Measurements from ENCODE around the gene TMED6. TPM values are rescaled to one million over a fixed set of nuclear protein-coding genes. Genes with fewer than 3 reads are reported as not detected.
"Not testable (repeated sequence)": the region's sequence is repeated elsewhere in the genome, so short reads cannot be mapped to it uniquely, and the experiment has no call there.

Gene TMED6
- total RNA-seq, 2 experiments from 2014 or later: 2.1 to 2.2 TPM

GRCh38 chr16:69376393-69377059, 24.9 kb upstream of the TMED6 start:
- Mint-ChIP-seq H3K36me3 (peaks cover 18% of the 10 kb centered on the region), H3K9me3 (no peaks in the 10 kb centered on the region), H3K4me3 (no peak overlapping the region)

GRCh38 chr16:69373019-69373418, 21.4 kb upstream of the TMED6 start:
- ATAC-seq (ENCODE audit: low read depth): no peak
- H3K9me3 Mint-ChIP-seq: no peaks in the 10 kb centered on the region
- H3K27me3 Mint-ChIP-seq: no peaks in the 10 kb centered on the region
- POLR2A ChIA-PET: no interaction called here
- H3K27ac Mint-ChIP-seq: no peak overlapping the region
- H3K4me1 Mint-ChIP-seq: peaks cover 10% of the 10 kb centered on the region
- no peak overlapping the region for H3K4me3 Mint-ChIP-seq
- DNase-seq: no peak
- H3K36me3 Mint-ChIP-seq: peaks cover 23% of the 10 kb centered on the region

More at GRCh38 chr16:69376393-69377059, 24.9 kb upstream of the TMED6 start:
- H3K27me3 Mint-ChIP-seq: no peaks in the 10 kb centered on the region
- POLR2A ChIA-PET: no interaction called here
- no peak overlapping the region for H3K27ac Mint-ChIP-seq
- DNase-seq (no peak), ATAC-seq (ENCODE audit: low read depth) (no peak)
- H3K4me1 Mint-ChIP-seq: peaks cover 9% of the 10 kb centered on the region

DNA sequence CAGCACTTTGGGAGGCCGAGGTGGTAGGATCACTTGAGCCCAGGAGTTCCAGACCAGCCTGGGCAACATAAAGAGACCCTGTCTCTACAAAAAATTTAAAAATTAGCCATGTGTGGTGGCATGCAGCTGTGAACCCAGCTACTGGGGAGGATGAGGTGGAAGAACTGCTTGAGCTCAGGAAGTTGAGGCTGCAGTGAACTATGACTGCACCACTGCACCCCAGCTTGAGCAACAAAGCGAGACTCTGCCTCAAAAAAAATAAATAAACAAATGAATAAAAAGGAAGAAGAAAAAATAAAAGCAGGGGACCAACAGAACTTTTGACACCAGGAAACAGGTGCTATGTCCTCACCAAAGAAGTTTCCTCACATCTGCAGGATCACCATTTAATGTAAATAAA, 20.0 kb upstream of the TMED6 start:
- no peak for ATAC-seq (ENCODE audit: low read depth)
- Mint-ChIP-seq H3K4me3 (no peak overlapping the region), H3K27me3 (no peaks in the 10 kb centered on the region), H3K4me1 (peaks cover 10% of the 10 kb centered on the region), H3K27ac (no peak overlapping the region), H3K36me3 (peaks cover 22% of the 10 kb centered on the region), H3K9me3 (no peaks in the 10 kb centered on the region)
- POLR2A ChIA-PET: interaction anchor here (0.7 kb wide), 1 partner anchor 61 kb away, joined by 3 read pairs; no protein-coding TSS in a partner anchor
- no peak for DNase-seq

DNA sequence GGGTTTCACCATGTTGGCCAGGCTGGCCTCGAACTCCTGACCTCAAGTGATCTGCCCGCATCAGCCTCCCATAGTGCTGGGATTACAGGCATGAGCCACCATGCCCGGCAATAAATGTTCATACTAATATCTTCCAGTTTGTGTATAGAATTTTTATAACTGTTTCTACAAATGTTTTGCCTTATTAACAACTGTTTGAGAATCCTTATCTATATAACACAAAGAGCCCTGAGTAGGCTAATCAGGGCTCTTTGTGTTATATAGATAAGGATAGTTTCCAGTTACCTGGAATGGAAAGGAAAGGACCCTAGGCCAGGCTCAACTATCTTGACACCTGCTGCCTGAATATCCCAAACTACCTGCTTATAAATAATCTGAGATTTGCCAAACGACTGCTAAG, 17.3 kb upstream of the TMED6 start:
- Mint-ChIP-seq H3K4me3 (no peak overlapping the region), H3K27ac (no peak overlapping the region), H3K36me3 (peaks cover 29% of the 10 kb centered on the region), H3K27me3 (no peaks in the 10 kb centered on the region), H3K4me1 (peaks cover 11% of the 10 kb centered on the region), H3K9me3 (no peaks in the 10 kb centered on the region)
- POLR2A ChIA-PET: no interaction called here
- DNase-seq (no peak), ATAC-seq (ENCODE audit: low read depth) (no peak)

GRCh38 chr16:69367980-69368379, 16.4 kb upstream of the TMED6 start:
- POLR2A ChIA-PET: no interaction called here
- H3K4me1 Mint-ChIP-seq: peaks cover 8% of the 10 kb centered on the region
- ATAC-seq (ENCODE audit: low read depth): no peak

GRCh38 chr16:69366431-69366830, 14.8 kb upstream of the TMED6 start:
- no peaks in the 10 kb centered on the region for H3K27me3 Mint-ChIP-seq
- peaks cover 6% of the 10 kb centered on the region for H3K4me1 Mint-ChIP-seq
- H3K9me3 Mint-ChIP-seq: no peaks in the 10 kb centered on the region
- H3K4me3 Mint-ChIP-seq: no peak overlapping the region
- ATAC-seq (ENCODE audit: low read depth) (no peak), DNase-seq (no peak)
- no peak overlapping the region for H3K27ac Mint-ChIP-seq
- peaks cover 32% of the 10 kb centered on the region for H3K36me3 Mint-ChIP-seq
- POLR2A ChIA-PET: interaction anchor here (0.6 kb wide), 1 partner anchor 14 kb away, joined by 5 read pairs; no protein-coding TSS in a partner anchor

More at GRCh38 chr16:69367980-69368379, 16.4 kb upstream of the TMED6 start:
- no peak for DNase-seq
- Mint-ChIP-seq H3K4me3 (no peak overlapping the region), H3K27ac (no peak overlapping the region), H3K36me3 (peaks cover 32% of the 10 kb centered on the region), H3K9me3 (no peaks in the 10 kb centered on the region), H3K27me3 (no peaks in the 10 kb centered on the region)

GRCh38 chr16:69365901-69366300, 14.3 kb upstream of the TMED6 start:
- no peak for ATAC-seq (ENCODE audit: low read depth)
- Mint-ChIP-seq H3K4me3 (no peak overlapping the region), H3K36me3 (peaks cover 32% of the 10 kb centered on the region), H3K4me1 (peaks cover 6% of the 10 kb centered on the region), H3K27ac (no peak overlapping the region), H3K9me3 (no peaks in the 10 kb centered on the region), H3K27me3 (no peaks in the 10 kb centered on the region)
- no peak for DNase-seq
- POLR2A ChIA-PET: no interaction called here

GRCh38 chr16:69364088-69364487, 12.5 kb upstream of the TMED6 start:
- H3K36me3 Mint-ChIP-seq: peaks cover 21% of the 10 kb centered on the region
- H3K4me3 Mint-ChIP-seq: no peak overlapping the region
- H3K27ac Mint-ChIP-seq: no peak overlapping the region
- POLR2A ChIA-PET: no interaction called here
- DNase-seq: no peak
- no peak for ATAC-seq (ENCODE audit: low read depth)
- H3K4me1 Mint-ChIP-seq: peaks cover 3% of the 10 kb centered on the region
- no peaks in the 10 kb centered on the region for H3K9me3 Mint-ChIP-seq
- H3K27me3 Mint-ChIP-seq: no peaks in the 10 kb centered on the region

GRCh38 chr16:69363281-69363717, 11.7 kb upstream of the TMED6 start:
- Mint-ChIP-seq H3K4me3 (no peak overlapping the region), H3K36me3 (peaks cover 20% of the 10 kb centered on the region), H3K9me3 (no peaks in the 10 kb centered on the region), H3K27me3 (no peaks in the 10 kb centered on the region), H3K27ac (no peak overlapping the region), H3K4me1 (peaks cover 3% of the 10 kb centered on the region)
- DNase-seq (no peak), ATAC-seq (ENCODE audit: low read depth) (no peak)
- POLR2A ChIA-PET: no interaction called here

DNA sequence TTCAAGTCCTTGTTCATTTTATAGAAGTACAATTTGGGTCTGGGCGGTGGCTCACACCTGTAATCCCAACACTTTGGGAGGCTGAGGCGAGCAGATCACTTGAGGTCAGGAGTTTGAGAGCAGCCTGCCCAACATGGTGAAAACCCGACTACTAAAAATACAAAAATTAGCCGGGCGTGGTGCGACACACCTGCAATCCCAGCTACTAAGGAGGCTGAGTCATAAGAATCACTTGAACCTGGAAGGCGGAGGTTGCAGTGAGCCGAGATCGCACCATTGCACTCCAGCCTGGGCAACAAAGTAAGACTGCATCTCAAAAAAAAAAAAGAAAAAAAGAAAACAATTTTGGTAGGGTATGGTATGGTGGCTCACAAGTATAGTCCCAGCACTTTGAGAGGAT, 8.5 kb upstream of the TMED6 start:
- H3K27me3 Mint-ChIP-seq; ATAC-seq (ENCODE audit: low read depth); H3K4me3 Mint-ChIP-seq; H3K4me1 Mint-ChIP-seq; H3K27ac Mint-ChIP-seq; POLR2A ChIA-PET; H3K9me3 Mint-ChIP-seq; DNase-seq: not testable (repeated sequence)
- peaks cover 13% of the 10 kb centered on the region for H3K36me3 Mint-ChIP-seq

- H3K4me1 Mint-ChIP-seq: no peaks in the 10 kb centered on the region
- POLR2A ChIA-PET: no interaction called here
- DNase-seq (no peak), ATAC-seq (ENCODE audit: low read depth) (no peak)
- no peak overlapping the region for H3K4me3 Mint-ChIP-seq
- H3K9me3 Mint-ChIP-seq: no peaks in the 10 kb centered on the region
- H3K36me3 Mint-ChIP-seq: peaks cover 17% of the 10 kb centered on the region
- H3K27ac Mint-ChIP-seq: no peak overlapping the region
- H3K27me3 Mint-ChIP-seq: no peaks in the 10 kb centered on the region
Observed at GRCh38 chr16:69350536-69351133, 951 bp downstream of the TMED6 start.

DNA sequence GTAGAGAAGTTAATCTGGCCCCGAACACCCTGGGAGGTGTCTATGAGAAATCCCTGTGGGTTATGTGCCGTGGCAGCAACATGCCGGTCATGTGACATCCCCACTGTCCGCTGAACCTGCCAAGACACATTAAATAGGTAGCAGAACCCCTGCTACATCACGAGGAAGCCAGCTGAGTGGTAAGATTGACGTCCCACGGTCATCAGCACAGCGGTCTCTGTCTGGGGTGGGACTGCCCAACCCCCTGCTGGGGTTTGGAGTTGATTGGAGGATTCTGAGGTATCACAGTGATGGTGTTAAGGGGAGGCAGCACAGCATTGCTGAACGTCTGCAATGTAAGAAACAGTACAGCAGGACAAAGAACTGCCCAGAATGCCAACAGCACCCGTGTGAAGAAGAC, 2.0 kb downstream of the TMED6 start:
- POLR2A ChIA-PET: no interaction called here

DNA sequence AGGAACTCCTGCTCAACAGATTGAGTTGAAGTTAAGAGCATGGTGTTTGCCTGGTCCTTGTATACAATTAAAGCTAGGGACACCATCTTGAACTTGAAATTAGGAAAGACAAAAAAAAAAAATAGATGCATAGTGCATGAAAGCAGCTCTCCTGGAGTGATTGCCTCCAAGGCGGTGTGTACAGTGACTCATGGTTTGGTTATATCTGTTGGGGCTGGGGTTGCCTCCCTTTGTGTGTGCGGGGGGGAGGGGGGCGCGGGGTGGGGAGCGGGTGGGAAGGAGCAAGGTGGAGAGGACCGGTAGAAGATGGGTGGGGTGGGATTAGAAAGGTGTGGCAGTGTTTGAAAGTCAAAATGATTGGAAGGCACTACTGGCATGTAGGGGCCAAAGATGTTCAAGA, 3.4 kb downstream of the TMED6 start:
- H3K36me3 Mint-ChIP-seq: peaks cover 15% of the 10 kb centered on the region
- no peak for DNase-seq
- H3K27ac Mint-ChIP-seq: no peak overlapping the region
- POLR2A ChIA-PET: interaction anchor here (0.6 kb wide), 1 partner anchor 483 kb away, joined by 4 read pairs; no protein-coding TSS in a partner anchor
- no peak overlapping the region for H3K4me3 Mint-ChIP-seq
- H3K4me1 Mint-ChIP-seq: peaks cover 2% of the 10 kb centered on the region
- no peaks in the 10 kb centered on the region for H3K27me3 Mint-ChIP-seq
- no peaks in the 10 kb centered on the region for H3K9me3 Mint-ChIP-seq
- ATAC-seq (ENCODE audit: low read depth): no peak

More for the DNA sequence above, 2.0 kb downstream of the TMED6 start:
- Mint-ChIP-seq H3K36me3 (peaks cover 15% of the 10 kb centered on the region), H3K27me3 (no peaks in the 10 kb centered on the region), H3K4me1 (no peaks in the 10 kb centered on the region), H3K9me3 (no peaks in the 10 kb centered on the region), H3K27ac (no peak overlapping the region), H3K4me3 (no peak overlapping the region)
- ATAC-seq (ENCODE audit: low read depth): no peak
- DNase-seq: no peak

DNA sequence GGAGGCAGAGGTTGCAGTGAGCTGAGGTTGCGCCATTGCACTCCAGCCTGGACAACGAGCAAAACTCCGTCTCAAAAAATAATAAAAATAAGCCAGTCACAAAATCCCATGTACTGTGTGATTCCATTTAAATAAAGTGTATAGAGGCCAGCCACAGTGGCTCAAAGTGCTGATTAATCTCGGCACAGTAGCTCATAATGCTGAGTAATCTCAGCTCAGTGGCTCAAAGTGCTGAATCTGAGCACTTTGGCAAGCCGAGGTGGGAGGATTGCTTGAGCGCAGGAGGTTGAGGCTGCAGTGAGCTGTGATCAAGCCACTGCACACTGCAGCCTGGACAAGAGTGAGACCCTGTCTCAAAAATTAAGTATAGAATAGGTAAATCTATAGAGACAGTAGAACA, 4.9 kb downstream of the TMED6 start:
- POLR2A ChIA-PET: no interaction called here
- Mint-ChIP-seq H3K4me3 (no peak overlapping the region), H3K9me3 (no peaks in the 10 kb centered on the region), H3K36me3 (peaks cover 15% of the 10 kb centered on the region), H3K27me3 (no peaks in the 10 kb centered on the region), H3K4me1 (peaks cover 6% of the 10 kb centered on the region), H3K27ac (no peak overlapping the region)
- DNase-seq (no peak), ATAC-seq (ENCODE audit: low read depth) (no peak)
